ENCODE data around the gene NEMP1.
A peak's percentile ranks its signal among the peaks of the same experiment; 100 is the strongest.

Gene NEMP1

GRCh38 chr12:57099766-57100165 is 21.2 kb upstream of the NEMP1 start:
- no peak overlapping the region for H3K4me3 ChIP-seq (ENCODE audit: low read length in 2 of 2)
- no peak overlapping the region for H2BK120ac ChIP-seq (ENCODE audit: low read depth, low read length)
- H2BK12ac ChIP-seq (ENCODE audit: low read length) = no peak overlapping the region
- H2AK5ac ChIP-seq (ENCODE audit: low read depth, low read length) = peak overlapping the region; percentile 64
- H4K91ac ChIP-seq (ENCODE audit: low read depth, low read length, poor library complexity) = no peak overlapping the region
- peaks cover 11 to 77% of the 10 kb centered on the region in 2 donors for H3K36me3 ChIP-seq (replicated peaks in 1 of 2; ENCODE audit: control insufficient read depth in 2 of 2, insufficient read depth in 2 of 2, low read length in 2 of 2)
- no peak overlapping the region for H2AFZ ChIP-seq (ENCODE audit: low read length)
- H3K27me3 ChIP-seq (ENCODE audit: control insufficient read depth in 3 of 3, insufficient read depth in 3 of 3, low read depth in 1 of 3, low read length in 3 of 3) = no peaks in the 10 kb centered on the region
- H3K4me1 ChIP-seq (ENCODE audit: control insufficient read depth in 2 of 2, insufficient read depth in 1 of 2, low read depth in 1 of 2, low read length in 2 of 2) = peaks cover 14 to 16% of the 10 kb centered on the region in 2 donors
- H4K8ac ChIP-seq (ENCODE audit: low read depth, low read length) = no peak overlapping the region
- H3K9me3 ChIP-seq (replicated peaks in 1 of 2; ENCODE audit: control insufficient read depth in 2 of 2, insufficient read depth in 1 of 2, low read depth in 1 of 2, low read length in 2 of 2) = no peaks in the 10 kb centered on the region
- no peak overlapping the region for H3K14ac ChIP-seq (ENCODE audit: low read length)
- no peak overlapping the region for H2BK5ac ChIP-seq (ENCODE audit: low read length)
- no peak for DNase-seq (ENCODE audit: low spot score)
- H3K79me1 ChIP-seq (ENCODE audit: low read depth, low read length) = no peaks in the 10 kb centered on the region
- WGBS, 2 donors (ENCODE audit: extremely low coverage in 2 of 2, insufficient read length in 2 of 2, insufficient replicate concordance in 1 of 2) = no CpG with 5 or more reads among the region's 12 CpGs
- peak overlapping the region; percentile 69 for H2BK15ac ChIP-seq (ENCODE audit: low read length)
- peak overlapping the region; percentile 67 for H3K18ac ChIP-seq (ENCODE audit: low read length)
- no peak overlapping the region for H3K9ac ChIP-seq (ENCODE audit: low read depth, low read length, poor library complexity)
- H3K27ac ChIP-seq (replicated peaks; ENCODE audit: low read length) = no peak overlapping the region
- H3K23ac ChIP-seq (ENCODE audit: low read depth, low read length, poor library complexity) = no peak overlapping the region
- no peak overlapping the region for H3K4me2 ChIP-seq (ENCODE audit: insufficient read depth, low read length, poor library complexity, severe bottlenecking)
- H3K4ac ChIP-seq (ENCODE audit: low read length) = no peak overlapping the region

GRCh38 chr12:57099047-57099714 is 20.6 kb upstream of the NEMP1 start:
- Histone ChIP-seq H3K23ac (ENCODE audit: low read depth, low read length, poor library complexity) (peak overlapping the region; percentile 3), H3K4ac (ENCODE audit: low read length) (no peak overlapping the region), H2BK12ac (ENCODE audit: low read length) (peak overlapping the region; percentile 36), H2AFZ (ENCODE audit: low read length) (no peak overlapping the region), H3K27ac (replicated peaks; ENCODE audit: low read length) (no peak overlapping the region), H3K9ac (ENCODE audit: low read depth, low read length, poor library complexity) (no peak overlapping the region), H3K4me2 (ENCODE audit: insufficient read depth, low read length, poor library complexity, severe bottlenecking) (no peak overlapping the region), H3K4me3 (ENCODE audit: low read length in 2 of 2) (no peak overlapping the region), H3K27me3 (ENCODE audit: control insufficient read depth in 3 of 3, insufficient read depth in 3 of 3, low read depth in 1 of 3, low read length in 3 of 3) (no peaks in the 10 kb centered on the region), H3K79me1 (ENCODE audit: low read depth, low read length) (peaks cover 4% of the 10 kb centered on the region), H2BK120ac (ENCODE audit: low read depth, low read length) (no peak overlapping the region), H3K14ac (ENCODE audit: low read length) (no peak overlapping the region), H2BK15ac (ENCODE audit: low read length) (peak overlapping the region; percentile 69), H2BK5ac (ENCODE audit: low read length) (no peak overlapping the region), H2AK5ac (ENCODE audit: low read depth, low read length) (no peak overlapping the region), H3K4me1 (ENCODE audit: control insufficient read depth in 2 of 2, insufficient read depth in 1 of 2, low read depth in 1 of 2, low read length in 2 of 2) (peaks cover 20 to 22% of the 10 kb centered on the region in 2 donors), H4K91ac (ENCODE audit: low read depth, low read length, poor library complexity) (no peak overlapping the region), H3K36me3 (replicated peaks in 1 of 2; ENCODE audit: control insufficient read depth in 2 of 2, insufficient read depth in 2 of 2, low read length in 2 of 2) (peaks cover 17 to 77% of the 10 kb centered on the region in 2 donors), H4K8ac (ENCODE audit: low read depth, low read length) (no peak overlapping the region), H3K9me3 (replicated peaks in 1 of 2; ENCODE audit: control insufficient read depth in 2 of 2, insufficient read depth in 1 of 2, low read depth in 1 of 2, low read length in 2 of 2) (no peaks in the 10 kb centered on the region), H3K18ac (ENCODE audit: low read length) (no peak overlapping the region)
- no CpG with 5 or more reads among the region's 11 CpGs for WGBS, 2 donors (ENCODE audit: extremely low coverage in 2 of 2, insufficient read length in 2 of 2, insufficient replicate concordance in 1 of 2)
- DNase-seq (ENCODE audit: low spot score) = no peak

GRCh38 chr12:57098546-57098945 is 20.0 kb upstream of the NEMP1 start:
- no peak overlapping the region for H4K91ac ChIP-seq (ENCODE audit: low read depth, low read length, poor library complexity)
- no peak overlapping the region for H2BK15ac ChIP-seq (ENCODE audit: low read length)
- no peak overlapping the region for H2BK12ac ChIP-seq (ENCODE audit: low read length)
- no peak overlapping the region for H3K4me2 ChIP-seq (ENCODE audit: insufficient read depth, low read length, poor library complexity, severe bottlenecking)
- no peak overlapping the region for H3K4me3 ChIP-seq (ENCODE audit: low read length in 2 of 2)
- no peak overlapping the region for H3K18ac ChIP-seq (ENCODE audit: low read length)
- no peak overlapping the region for H2AFZ ChIP-seq (ENCODE audit: low read length)
- no peak overlapping the region for H3K27ac ChIP-seq (replicated peaks; ENCODE audit: low read length)
- no peak overlapping the region for H2BK5ac ChIP-seq (ENCODE audit: low read length)
- H3K4me1 ChIP-seq (ENCODE audit: control insufficient read depth in 2 of 2, insufficient read depth in 1 of 2, low read depth in 1 of 2, low read length in 2 of 2) = peaks cover 25% of the 10 kb centered on the region in 2 donors
- H3K23ac ChIP-seq (ENCODE audit: low read depth, low read length, poor library complexity) = peak overlapping the region; percentile 3
- H3K79me1 ChIP-seq (ENCODE audit: low read depth, low read length) = peaks cover 5% of the 10 kb centered on the region
- DNase-seq (ENCODE audit: low spot score) = no peak
- peaks cover 18 to 74% of the 10 kb centered on the region in 2 donors for H3K36me3 ChIP-seq (replicated peaks in 1 of 2; ENCODE audit: control insufficient read depth in 2 of 2, insufficient read depth in 2 of 2, low read length in 2 of 2)
- H3K14ac ChIP-seq (ENCODE audit: low read length) = no peak overlapping the region
- H4K8ac ChIP-seq (ENCODE audit: low read depth, low read length) = no peak overlapping the region
- H3K9ac ChIP-seq (ENCODE audit: low read depth, low read length, poor library complexity) = no peak overlapping the region
- no CpG with 5 or more reads among the region's 1 CpG for WGBS, 2 donors (ENCODE audit: extremely low coverage in 2 of 2, insufficient read length in 2 of 2, insufficient replicate concordance in 1 of 2)
- H2BK120ac ChIP-seq (ENCODE audit: low read depth, low read length) = no peak overlapping the region
- no peaks in the 10 kb centered on the region for H3K9me3 ChIP-seq (replicated peaks in 1 of 2; ENCODE audit: control insufficient read depth in 2 of 2, insufficient read depth in 1 of 2, low read depth in 1 of 2, low read length in 2 of 2)
- no peak overlapping the region for H2AK5ac ChIP-seq (ENCODE audit: low read depth, low read length)
- no peak overlapping the region for H3K4ac ChIP-seq (ENCODE audit: low read length)
- H3K27me3 ChIP-seq (ENCODE audit: control insufficient read depth in 3 of 3, insufficient read depth in 3 of 3, low read depth in 1 of 3, low read length in 3 of 3) = no peaks in the 10 kb centered on the region

DNA sequence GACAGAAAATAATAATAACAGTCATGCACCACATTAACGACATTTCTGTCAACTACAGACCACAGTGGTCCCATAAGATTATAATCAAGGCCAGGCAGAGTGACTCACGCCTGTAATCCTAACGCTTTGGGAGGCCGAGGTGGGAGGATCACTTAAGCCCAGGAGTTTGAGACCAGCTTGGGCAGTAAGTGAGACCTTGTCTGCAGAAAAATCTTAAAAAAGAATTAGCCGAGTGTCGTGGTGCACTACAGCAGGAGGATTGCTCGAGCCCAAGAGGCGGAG is 18.9 kb upstream of the NEMP1 start:
- no peak overlapping the region for H2AK5ac ChIP-seq (ENCODE audit: low read depth, low read length)
- H3K4me3 ChIP-seq (ENCODE audit: low read length in 2 of 2) = no peak overlapping the region
- no peaks in the 10 kb centered on the region for H3K27me3 ChIP-seq (ENCODE audit: control insufficient read depth in 3 of 3, insufficient read depth in 3 of 3, low read depth in 1 of 3, low read length in 3 of 3)
- H3K23ac ChIP-seq (ENCODE audit: low read depth, low read length, poor library complexity) = no peak overlapping the region
- H4K91ac ChIP-seq (ENCODE audit: low read depth, low read length, poor library complexity) = no peak overlapping the region
- H3K4me2 ChIP-seq (ENCODE audit: insufficient read depth, low read length, poor library complexity, severe bottlenecking) = no peak overlapping the region
- H3K4me1 ChIP-seq (ENCODE audit: control insufficient read depth in 2 of 2, insufficient read depth in 1 of 2, low read depth in 1 of 2, low read length in 2 of 2) = peaks cover 29 to 30% of the 10 kb centered on the region in 2 donors
- no peak overlapping the region for H3K9ac ChIP-seq (ENCODE audit: low read depth, low read length, poor library complexity)
- no peak overlapping the region for H2BK120ac ChIP-seq (ENCODE audit: low read depth, low read length)
- H2BK12ac ChIP-seq (ENCODE audit: low read length) = no peak overlapping the region
- peaks cover 10% of the 10 kb centered on the region for H3K79me1 ChIP-seq (ENCODE audit: low read depth, low read length)
- no peak overlapping the region for H3K4ac ChIP-seq (ENCODE audit: low read length)
- H3K9me3 ChIP-seq (replicated peaks in 1 of 2; ENCODE audit: control insufficient read depth in 2 of 2, insufficient read depth in 1 of 2, low read depth in 1 of 2, low read length in 2 of 2) = no peaks in the 10 kb centered on the region
- WGBS, 2 donors (ENCODE audit: extremely low coverage in 2 of 2, insufficient read length in 2 of 2, insufficient replicate concordance in 1 of 2) = no CpG with 5 or more reads among the region's 8 CpGs
- no peak overlapping the region for H3K18ac ChIP-seq (ENCODE audit: low read length)
- DNase-seq (ENCODE audit: low spot score) = no peak
- no peak overlapping the region for H4K8ac ChIP-seq (ENCODE audit: low read depth, low read length)
- H2BK5ac ChIP-seq (ENCODE audit: low read length) = no peak overlapping the region
- no peak overlapping the region for H2BK15ac ChIP-seq (ENCODE audit: low read length)
- H3K14ac ChIP-seq (ENCODE audit: low read length) = no peak overlapping the region
- H3K36me3 ChIP-seq (replicated peaks in 1 of 2; ENCODE audit: control insufficient read depth in 2 of 2, insufficient read depth in 2 of 2, low read length in 2 of 2) = peaks cover 23 to 83% of the 10 kb centered on the region in 2 donors
- no peak overlapping the region for H3K27ac ChIP-seq (replicated peaks; ENCODE audit: low read length)
- H2AFZ ChIP-seq (ENCODE audit: low read length) = no peak overlapping the region
